Transverse colon (tissue), 3 donors: ENCODE measurements around the gene OS9.

Source experiments
- POLR2A ChIP-seq: fragments of 450-650 bp; IDR thresholded peaks from one replicate; pipeline ENCODE4 v1.6.1; 2016; ENCODE audit warnings: antibody characterized with exemption, mild to moderate bottlenecking, moderate library complexity
- POLR2AphosphoS5 ChIP-seq, 3 donors: sonication (generic); formaldehyde crosslinking; IDR thresholded peaks; one replicate each; pipeline ENCODE4 v1.6.1; 2016; ENCODE audit warnings: antibody characterized with exemption in 3 of 3

- TF ChIP-seq POLR2A (no peak), POLR2AphosphoS5 (IDR thresholded peaks at IDR 0.05) (no peak)
These were observed 2.0 kb downstream of the OS9 start for GRCh38 chr12:57695770-57696432.
